ENCODE results near the gene CHRNA3. TPM values are rescaled to one million over a fixed set of nuclear protein-coding genes. Genes with fewer than 3 reads are reported as not detected.

The CHRNA3 gene
- total RNA-seq, 4 donors from 2014 or later: 0.27 to 0.93 TPM; not detected in 2

DNA sequence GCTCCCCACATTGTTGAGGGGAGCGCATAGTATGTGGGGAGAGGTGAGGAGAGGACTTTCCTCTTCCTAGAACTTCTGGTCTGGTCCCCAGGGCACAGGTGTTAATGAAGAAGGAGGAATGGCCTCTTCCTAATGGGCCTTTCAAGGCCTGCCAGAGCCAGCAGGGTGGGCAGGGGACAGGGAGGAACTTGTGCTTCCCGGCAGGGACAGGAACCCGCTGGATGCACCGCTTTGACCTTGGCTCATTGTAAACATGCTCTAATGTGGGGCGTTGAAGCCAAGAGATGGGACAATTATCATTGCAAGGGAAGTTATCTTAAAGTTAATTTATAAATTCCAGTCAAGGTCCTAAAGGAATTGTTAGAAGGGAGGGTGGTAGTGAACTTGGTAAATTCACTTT is 41.2 kb upstream of the CHRNA3 start:
- Histone ChIP-seq H3K36me3 (no peaks in the 10 kb centered on the region), H3K27me3 (no peaks in the 10 kb centered on the region), H3K27ac (no peak overlapping the region), H3K4me1 (peaks cover 3 to 5% of the 10 kb centered on the region in 2 donors), H3K9me3 (no peaks in the 10 kb centered on the region), H3K4me3 (replicated peaks in 1 of 3) (no peak overlapping the region)
- intact Hi-C loops (cut with DNase I): no loop called here
- WGBS, 2 donors: 82 to 84% methylated on average over 5 of the region's 5 CpGs
- TF ChIP-seq, protein P1, sequence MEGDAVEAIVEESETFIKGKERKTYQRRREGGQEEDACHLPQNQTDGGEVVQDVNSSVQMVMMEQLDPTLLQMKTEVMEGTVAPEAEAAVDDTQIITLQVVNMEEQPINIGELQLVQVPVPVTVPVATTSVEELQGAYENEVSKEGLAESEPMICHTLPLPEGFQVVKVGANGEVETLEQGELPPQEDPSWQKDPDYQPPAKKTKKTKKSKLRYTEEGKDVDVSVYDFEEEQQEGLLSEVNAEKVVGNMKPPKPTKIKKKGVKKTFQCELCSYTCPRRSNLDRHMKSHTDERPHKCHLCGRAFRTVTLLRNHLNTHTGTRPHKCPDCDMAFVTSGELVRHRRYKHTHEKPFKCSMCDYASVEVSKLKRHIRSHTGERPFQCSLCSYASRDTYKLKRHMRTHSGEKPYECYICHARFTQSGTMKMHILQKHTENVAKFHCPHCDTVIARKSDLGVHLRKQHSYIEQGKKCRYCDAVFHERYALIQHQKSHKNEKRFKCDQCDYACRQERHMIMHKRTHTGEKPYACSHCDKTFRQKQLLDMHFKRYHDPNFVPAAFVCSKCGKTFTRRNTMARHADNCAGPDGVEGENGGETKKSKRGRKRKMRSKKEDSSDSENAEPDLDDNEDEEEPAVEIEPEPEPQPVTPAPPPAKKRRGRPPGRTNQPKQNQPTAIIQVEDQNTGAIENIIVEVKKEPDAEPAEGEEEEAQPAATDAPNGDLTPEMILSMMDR (IDR thresholded peaks at IDR 0.05): no peak
- TF ChIP-seq POLR2A (IDR thresholded peaks at IDR 0.05): no peak
- no peak for DNase-seq

DNA sequence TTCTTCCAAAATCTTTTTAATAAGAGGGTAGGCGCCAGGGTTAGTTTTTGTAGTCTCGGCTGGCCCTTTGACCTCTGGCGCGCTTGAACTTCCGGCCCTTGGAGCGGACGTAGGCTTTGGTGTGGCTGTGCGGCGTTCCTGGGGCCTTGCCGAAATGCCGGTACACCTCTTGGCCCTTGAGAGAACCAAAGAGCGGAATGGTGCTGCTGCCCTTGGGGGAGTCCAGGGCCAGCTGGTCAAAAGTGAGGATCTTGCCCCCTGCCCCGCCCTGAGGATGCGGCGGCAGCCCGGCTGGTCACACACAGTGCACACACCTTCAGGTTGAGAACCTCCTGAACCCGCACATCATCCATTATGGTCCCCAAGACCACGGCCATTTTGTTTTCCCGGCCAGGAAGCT is 40.2 kb upstream of the CHRNA3 start:
- no peaks in the 10 kb centered on the region for H3K36me3 ChIP-seq
- H3K4me1 ChIP-seq: peaks cover 3 to 5% of the 10 kb centered on the region in 2 donors
- intact Hi-C loops (cut with DNase I): no loop called here
- TF ChIP-seq, protein P1 (IDR thresholded peaks at IDR 0.05): no peak
- no peak for TF ChIP-seq POLR2A (IDR thresholded peaks at IDR 0.05)
- DNase-seq: no peak
- H3K9me3 ChIP-seq: no peaks in the 10 kb centered on the region
- H3K4me3 ChIP-seq (replicated peaks in 1 of 3): no peak overlapping the region
- WGBS, 2 donors: 97 to 98% methylated on average over 19 of the region's 19 CpGs
- no peak overlapping the region for H3K27ac ChIP-seq
- no peaks in the 10 kb centered on the region for H3K27me3 ChIP-seq

DNA sequence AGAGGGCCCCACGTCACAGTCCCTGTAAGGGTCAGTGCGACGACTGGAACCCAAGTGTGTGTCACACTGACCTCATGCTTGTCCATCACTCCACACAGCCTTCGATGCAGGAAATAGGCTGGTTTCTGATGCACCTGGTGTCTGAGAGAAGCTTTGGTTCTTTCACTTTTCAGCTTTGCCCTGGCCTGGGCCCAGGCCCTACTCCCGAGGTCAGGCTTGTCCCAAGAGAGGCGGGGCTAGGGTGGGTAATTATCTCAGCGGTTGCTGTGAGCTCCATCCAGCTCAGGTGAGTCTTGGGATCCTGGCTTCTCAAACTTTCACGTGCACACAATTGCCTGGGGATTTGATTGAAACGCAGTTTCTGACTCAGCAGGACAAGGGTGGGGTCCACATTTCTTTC is 39.8 kb upstream of the CHRNA3 start:
- intact Hi-C loops (cut with DNase I): no loop called here
- H3K4me3 ChIP-seq (replicated peaks in 1 of 3): no peak overlapping the region
- TF ChIP-seq, protein P1 (IDR thresholded peaks at IDR 0.05): no peak
- TF ChIP-seq POLR2A (IDR thresholded peaks at IDR 0.05): no peak
- peaks cover 3 to 5% of the 10 kb centered on the region in 2 donors for H3K4me1 ChIP-seq
- no peak overlapping the region for H3K27ac ChIP-seq
- no peaks in the 10 kb centered on the region for H3K27me3 ChIP-seq
- no peaks in the 10 kb centered on the region for H3K9me3 ChIP-seq
- no peaks in the 10 kb centered on the region for H3K36me3 ChIP-seq
- no peak for DNase-seq
- 76% methylated on average over 9 of the region's 9 CpGs for WGBS, 2 donors

DNA sequence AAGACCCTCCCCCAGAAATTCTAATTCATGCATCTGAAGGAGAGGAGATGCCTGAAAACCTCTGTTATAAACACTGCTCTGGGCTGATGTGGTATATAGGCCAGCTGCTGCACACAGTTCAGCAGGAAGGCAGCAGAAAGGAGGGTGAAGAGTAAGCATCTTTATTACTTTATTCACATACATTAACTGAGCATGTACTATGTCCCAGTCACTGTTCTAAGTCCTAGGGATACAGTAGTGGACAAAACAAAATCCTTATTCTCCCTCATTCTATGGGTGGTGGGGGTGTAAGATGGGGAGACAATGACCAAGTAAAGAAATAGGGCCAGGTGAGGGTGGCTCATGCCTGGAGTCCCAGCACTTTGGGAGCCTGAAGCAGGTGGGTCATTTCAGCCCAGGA is 38.0 kb upstream of the CHRNA3 start:
- Histone ChIP-seq H3K4me3 (replicated peaks in 1 of 3) (no peak overlapping the region), H3K4me1 (peaks cover 3 to 5% of the 10 kb centered on the region in 2 donors), H3K9me3 (no peaks in the 10 kb centered on the region), H3K36me3 (no peaks in the 10 kb centered on the region), H3K27me3 (no peaks in the 10 kb centered on the region), H3K27ac (no peak overlapping the region)
- TF ChIP-seq, protein P1 (IDR thresholded peaks at IDR 0.05): no peak
- TF ChIP-seq POLR2A (IDR thresholded peaks at IDR 0.05): no peak
- intact Hi-C loops (cut with DNase I): no loop called here
- no peak for DNase-seq

DNA sequence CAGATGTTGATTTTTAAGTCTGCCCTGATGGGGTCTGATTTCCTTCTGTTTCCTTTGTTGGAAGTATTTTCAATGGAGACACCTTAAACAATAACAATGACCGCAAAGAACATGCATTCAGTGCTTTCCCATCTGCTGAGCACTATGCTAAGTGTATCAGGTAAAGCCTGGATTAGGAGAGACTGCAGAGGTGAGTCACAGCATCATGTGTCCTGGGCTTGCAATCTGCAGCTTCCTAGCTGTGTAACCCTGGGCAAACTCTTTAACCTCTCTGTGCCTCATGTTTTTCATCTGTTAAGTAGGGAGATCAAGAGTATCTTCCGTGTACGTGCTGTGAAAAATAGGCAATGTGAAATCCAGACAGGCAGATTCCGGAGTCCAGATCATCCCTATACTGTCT is 33.5 kb upstream of the CHRNA3 start:
- no peak overlapping the region for H3K4me3 ChIP-seq (replicated peaks in 1 of 3)
- H3K27me3 ChIP-seq: no peaks in the 10 kb centered on the region
- H3K27ac ChIP-seq: no peak overlapping the region
- H3K36me3 ChIP-seq: no peaks in the 10 kb centered on the region
- intact Hi-C loops (cut with DNase I): no loop called here
- WGBS, 2 donors: 88 to 93% methylated on average over 4 of the region's 4 CpGs
- DNase-seq: no peak
- no peaks in the 10 kb centered on the region for H3K9me3 ChIP-seq
- no peak for TF ChIP-seq POLR2A (IDR thresholded peaks at IDR 0.05)
- H3K4me1 ChIP-seq: peaks cover 0 to 6% of the 10 kb centered on the region in 2 donors
